ENCODE results near the gene EML5.
A peak's percentile ranks its signal among the peaks of the same experiment; 100 is the strongest.
"Not testable (repeated sequence)": the region's sequence is repeated elsewhere in the genome, so short reads cannot be mapped to it uniquely, and the experiment has no call there.

The EML5 gene

DNA sequence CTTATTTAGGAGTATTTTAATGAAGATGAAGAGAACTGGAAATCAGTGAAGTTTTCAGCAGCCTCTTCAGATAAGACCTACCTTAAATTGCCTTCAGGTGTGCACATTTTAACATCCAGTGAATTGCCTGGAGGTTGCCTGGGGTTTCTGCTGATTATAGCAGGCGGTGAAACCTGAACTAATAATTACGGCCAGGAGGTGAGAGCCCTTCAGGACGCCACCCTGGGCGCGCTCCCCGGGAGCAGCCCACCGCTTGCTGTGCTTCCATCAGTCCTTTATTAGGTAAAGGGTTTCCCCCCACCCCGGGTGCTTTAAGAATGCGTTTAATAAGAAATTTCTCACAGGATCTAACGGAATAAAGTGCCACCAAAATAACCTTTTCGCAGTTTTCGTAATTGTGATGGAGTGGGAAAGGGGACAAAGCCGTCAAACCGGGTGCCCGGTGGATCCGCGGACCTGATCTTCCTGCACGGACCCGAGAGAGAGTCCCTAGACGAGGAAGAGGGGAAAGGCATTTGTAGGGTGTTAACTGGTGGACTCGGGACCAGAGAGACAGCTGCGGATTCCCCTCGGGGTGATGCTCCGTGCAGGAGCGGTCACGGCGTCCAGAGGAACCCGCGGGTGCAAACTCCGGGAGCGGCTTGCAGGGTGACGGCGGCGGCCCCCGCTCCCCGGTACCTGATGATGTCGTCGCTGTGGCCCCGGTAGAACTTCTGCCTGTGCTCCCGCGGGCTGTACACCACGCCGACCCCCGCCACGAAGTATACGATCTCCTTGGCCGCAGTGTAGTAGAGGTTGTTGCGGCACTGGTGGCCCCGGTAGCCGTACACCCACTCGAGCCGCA, 902 bp downstream of the EML5 start (continued):
- TF ChIP-seq, protein P1, sequence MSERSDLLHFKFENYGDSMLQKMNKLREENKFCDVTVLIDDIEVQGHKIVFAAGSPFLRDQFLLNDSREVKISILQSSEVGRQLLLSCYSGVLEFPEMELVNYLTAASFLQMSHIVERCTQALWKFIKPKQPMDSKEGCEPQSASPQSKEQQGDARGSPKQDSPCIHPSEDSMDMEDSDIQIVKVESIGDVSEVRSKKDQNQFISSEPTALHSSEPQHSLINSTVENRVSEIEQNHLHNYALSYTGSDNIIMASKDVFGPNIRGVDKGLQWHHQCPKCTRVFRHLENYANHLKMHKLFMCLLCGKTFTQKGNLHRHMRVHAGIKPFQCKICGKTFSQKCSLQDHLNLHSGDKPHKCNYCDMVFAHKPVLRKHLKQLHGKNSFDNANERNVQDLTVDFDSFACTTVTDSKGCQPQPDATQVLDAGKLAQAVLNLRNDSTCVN (tag by site-specific recombination; optimal IDR thresholded peaks at IDR 0.05): peak; percentile 73
- TF ChIP-seq ZNF341 (tag by site-specific recombination; IDR thresholded peaks at IDR 0.05; ENCODE audit: low read depth): no peak
- TF ChIP-seq HOXC10 (CRISPR knock-in tag; IDR thresholded peaks at IDR 0.05): no peak
- TF ChIP-seq ZBTB20 (tag by site-specific recombination; IDR thresholded peaks at IDR 0.05): peak; percentile 12; the same call in 1 of the 2 replicates
- 0 out of 2 replicates have a peak, but pooled peaks have one; percentile 24 for TF ChIP-seq ZBTB48 (tag by site-specific recombination; IDR thresholded peaks at IDR 0.05)

DNA sequence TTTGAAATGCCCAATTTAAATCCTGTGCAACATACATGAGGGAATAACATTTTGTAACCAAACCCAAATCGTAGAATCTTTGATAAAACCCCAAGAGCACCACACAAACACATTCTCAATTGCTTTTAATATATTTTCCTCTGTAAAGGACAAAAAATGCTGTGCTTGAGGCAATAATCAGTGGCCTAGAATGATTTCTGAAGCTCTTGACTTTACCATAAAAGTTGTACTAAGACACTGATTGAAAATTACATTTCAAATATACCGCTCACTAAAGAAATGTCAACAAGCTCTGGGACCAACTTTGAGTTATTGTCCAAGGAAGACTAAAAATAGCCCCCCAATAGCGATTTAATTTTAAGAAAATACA, 1.5 kb downstream of the EML5 start:
- Histone ChIP-seq H3K9me3 (ENCODE audit: control insufficient read depth, insufficient read depth, low read depth, low read length) (no peaks in the 10 kb centered on the region), H3K36me3 (ENCODE audit: control insufficient read depth in 2 of 2, insufficient read depth in 1 of 2, low read length in 2 of 2) (no peaks in the 10 kb centered on the region), H3K4me1 (ENCODE audit: control insufficient read depth, insufficient read depth, low read length) (peaks cover 16% of the 10 kb centered on the region), H3K27ac (ENCODE audit: extremely low read depth, low read depth, low read length) (no peak overlapping the region), H3K4me3 (ENCODE audit: low read depth, low read length) (peak overlapping the region; percentile 81)
- TF ChIP-seq MEIS1 (CRISPR knock-in tag; IDR thresholded peaks at IDR 0.05; ENCODE audit: borderline replicate concordance) (no peak), ZNF585B (tag by site-specific recombination; IDR thresholded peaks at IDR 0.05) (peak; percentile 49)
- ChIA-PET CTCF (no interaction called here), POLR2A (no interaction called here)

DNA sequence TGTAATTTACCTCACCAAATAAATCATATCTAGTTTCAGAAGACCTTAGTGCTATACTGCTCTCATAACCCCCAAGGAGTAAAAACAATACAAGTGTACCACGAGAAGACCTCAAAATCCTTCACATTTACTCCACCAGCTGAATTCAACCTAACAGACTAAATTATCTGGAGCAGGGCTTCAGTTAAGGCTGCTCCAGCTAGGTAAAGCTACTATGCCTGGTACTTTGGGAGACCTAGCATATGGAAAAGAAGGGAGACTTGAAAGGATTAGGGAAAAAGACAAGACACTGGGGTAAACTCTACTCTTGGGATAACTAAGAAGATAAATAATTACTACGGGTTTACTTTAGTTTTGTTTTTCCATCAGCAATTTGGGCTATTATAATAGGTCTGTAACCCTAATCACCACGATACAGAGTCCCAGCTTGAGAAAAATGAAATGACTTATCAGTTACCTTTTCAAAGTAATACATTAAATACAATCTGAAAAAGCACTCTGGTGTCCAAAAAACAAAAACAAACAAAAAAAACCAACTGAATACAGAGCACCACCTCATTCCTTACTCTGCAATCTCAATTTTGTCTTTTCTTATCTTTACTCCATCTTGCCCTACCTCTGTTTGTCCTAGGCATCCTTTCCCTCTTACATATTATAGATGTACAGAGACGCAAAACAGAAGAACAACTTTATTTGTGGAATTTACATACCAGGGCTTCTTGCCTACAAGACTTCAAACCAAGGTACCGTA, 2.1 kb downstream of the EML5 start:
- Histone ChIP-seq H3K27ac (ENCODE audit: extremely low read depth, low read depth, low read length) (no peak overlapping the region), H3K4me1 (ENCODE audit: control insufficient read depth, insufficient read depth, low read length) (peaks cover 16% of the 10 kb centered on the region), H3K36me3 (ENCODE audit: control insufficient read depth in 2 of 2, insufficient read depth in 1 of 2, low read length in 2 of 2) (no peaks in the 10 kb centered on the region), H3K4me3 (ENCODE audit: low read depth, low read length) (peak overlapping the region; percentile 81), H3K9me3 (ENCODE audit: control insufficient read depth, insufficient read depth, low read depth, low read length) (no peaks in the 10 kb centered on the region)
- POLR2A ChIA-PET: no interaction called here
- 0 out of 2 replicates have a peak, but pooled peaks have one; percentile 12 for TF ChIP-seq GLIS1 (tag by site-specific recombination; IDR thresholded peaks at IDR 0.05)
- TF ChIP-seq, protein P2, sequence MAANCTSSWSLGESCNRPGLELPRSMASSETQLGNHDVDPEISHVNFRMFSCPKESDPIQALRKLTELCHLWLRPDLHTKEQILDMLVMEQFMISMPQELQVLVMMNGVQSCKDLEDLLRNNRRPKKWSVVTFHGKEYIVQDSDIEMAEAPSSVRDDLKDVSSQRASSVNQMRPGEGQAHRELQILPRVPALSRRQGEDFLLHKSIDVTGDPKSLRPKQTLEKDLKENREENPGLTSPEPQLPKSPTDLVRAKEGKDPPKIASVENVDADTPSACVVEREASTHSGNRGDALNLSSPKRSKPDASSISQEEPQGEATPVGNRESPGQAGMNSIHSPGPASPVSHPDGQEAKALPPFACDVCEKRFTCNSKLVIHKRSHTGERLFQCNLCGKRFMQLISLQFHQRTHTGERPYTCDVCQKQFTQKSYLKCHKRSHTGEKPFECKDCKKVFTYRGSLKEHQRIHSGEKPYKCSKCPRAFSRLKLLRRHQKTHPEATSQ (tag by site-specific recombination; IDR thresholded peaks at IDR 0.05): no peak
- CTCF ChIA-PET: interaction anchor here (0.7 kb wide), 1 partner anchor 210 kb away, joined by 3 read pairs; no protein-coding TSS in a partner anchor

DNA sequence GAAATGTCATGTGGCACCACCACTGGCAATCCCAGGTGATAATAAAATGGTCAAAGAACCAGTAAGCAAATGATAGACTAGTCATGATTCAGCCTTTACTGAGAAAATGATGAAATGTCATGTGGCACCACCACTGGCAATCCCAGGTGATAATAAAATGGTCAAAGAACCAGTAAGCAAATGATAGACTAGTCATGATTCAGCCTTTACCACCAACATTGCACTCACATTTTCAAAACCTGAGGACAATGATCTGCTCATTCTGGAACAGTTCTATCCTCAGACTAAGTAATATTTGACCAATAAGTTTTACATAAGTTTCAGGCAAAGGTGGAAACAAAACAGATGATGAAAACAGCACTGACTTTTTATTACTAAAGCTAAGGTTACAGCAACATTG, 3.2 kb downstream of the EML5 start:
- H3K4me3 ChIP-seq (ENCODE audit: low read depth, low read length); H3K9me3 ChIP-seq (ENCODE audit: control insufficient read depth, insufficient read depth, low read depth, low read length); H3K27ac ChIP-seq (ENCODE audit: extremely low read depth, low read depth, low read length); POLR2A ChIA-PET; H3K36me3 ChIP-seq (ENCODE audit: control insufficient read depth in 2 of 2, insufficient read depth in 1 of 2, low read length in 2 of 2): not testable (repeated sequence)
- H3K4me1 ChIP-seq (ENCODE audit: control insufficient read depth, insufficient read depth, low read length): peaks cover 16% of the 10 kb centered on the region
- CTCF ChIA-PET: interaction anchor here (0.6 kb wide), 2 partner anchors 251 to 636 kb away, joined by 3 to 8 read pairs; no protein-coding TSS in a partner anchor

DNA sequence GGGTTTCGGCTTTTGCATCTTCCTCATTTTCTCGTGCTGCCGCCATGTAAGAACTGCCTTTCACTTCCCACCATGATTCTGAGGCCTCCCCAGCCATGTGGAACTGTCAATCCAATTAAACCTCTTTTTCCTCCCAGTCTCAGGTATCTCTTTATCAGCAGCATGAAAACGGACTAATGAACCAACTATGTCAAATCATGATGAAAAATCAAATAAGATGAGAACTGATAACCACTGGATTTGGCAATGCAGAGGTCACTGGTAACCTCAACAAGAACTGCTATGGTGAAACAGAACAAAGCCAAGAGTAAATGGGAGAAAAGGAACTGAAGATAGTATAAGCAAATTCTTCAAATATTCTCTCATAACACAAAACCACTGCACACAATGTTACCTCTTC, 6.0 kb downstream of the EML5 start:
- no peaks in the 10 kb centered on the region for H3K36me3 ChIP-seq (ENCODE audit: control insufficient read depth in 2 of 2, insufficient read depth in 1 of 2, low read length in 2 of 2)
- POLR2A ChIA-PET: no interaction called here
- H3K4me3 ChIP-seq (ENCODE audit: low read depth, low read length): no peak overlapping the region
- peaks cover 13% of the 10 kb centered on the region for H3K4me1 ChIP-seq (ENCODE audit: control insufficient read depth, insufficient read depth, low read length)
- TF ChIP-seq ZNF549 (tag by site-specific recombination; IDR thresholded peaks at IDR 0.05) (no peak), ZNF791 (tag by site-specific recombination; IDR thresholded peaks at IDR 0.05) (no peak), TRIM28 (IDR thresholded peaks at IDR 0.05; ENCODE audit: borderline replicate concordance, low read length) (no peak), ZNF658 (tag by site-specific recombination; IDR thresholded peaks at IDR 0.05) (no peak), ZNF677 (tag by site-specific recombination; IDR thresholded peaks at IDR 0.05) (peak; percentile 39; the same call in 1 of the 2 replicates), ZNF157 (tag by site-specific recombination; IDR thresholded peaks at IDR 0.05) (no peak)
- TF ChIP-seq, protein P3, sequence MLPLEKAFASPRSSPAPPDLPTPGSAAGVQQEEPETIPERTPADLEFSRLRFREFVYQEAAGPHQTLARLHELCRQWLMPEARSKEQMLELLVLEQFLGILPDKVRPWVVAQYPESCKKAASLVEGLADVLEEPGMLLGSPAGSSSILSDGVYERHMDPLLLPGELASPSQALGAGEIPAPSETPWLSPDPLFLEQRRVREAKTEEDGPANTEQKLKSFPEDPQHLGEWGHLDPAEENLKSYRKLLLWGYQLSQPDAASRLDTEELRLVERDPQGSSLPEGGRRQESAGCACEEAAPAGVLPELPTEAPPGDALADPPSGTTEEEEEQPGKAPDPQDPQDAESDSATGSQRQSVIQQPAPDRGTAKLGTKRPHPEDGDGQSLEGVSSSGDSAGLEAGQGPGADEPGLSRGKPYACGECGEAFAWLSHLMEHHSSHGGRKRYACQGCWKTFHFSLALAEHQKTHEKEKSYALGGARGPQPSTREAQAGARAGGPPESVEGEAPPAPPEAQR (tag by site-specific recombination; IDR thresholded peaks at IDR 0.05): no peak
- TF ChIP-seq, protein P4, sequence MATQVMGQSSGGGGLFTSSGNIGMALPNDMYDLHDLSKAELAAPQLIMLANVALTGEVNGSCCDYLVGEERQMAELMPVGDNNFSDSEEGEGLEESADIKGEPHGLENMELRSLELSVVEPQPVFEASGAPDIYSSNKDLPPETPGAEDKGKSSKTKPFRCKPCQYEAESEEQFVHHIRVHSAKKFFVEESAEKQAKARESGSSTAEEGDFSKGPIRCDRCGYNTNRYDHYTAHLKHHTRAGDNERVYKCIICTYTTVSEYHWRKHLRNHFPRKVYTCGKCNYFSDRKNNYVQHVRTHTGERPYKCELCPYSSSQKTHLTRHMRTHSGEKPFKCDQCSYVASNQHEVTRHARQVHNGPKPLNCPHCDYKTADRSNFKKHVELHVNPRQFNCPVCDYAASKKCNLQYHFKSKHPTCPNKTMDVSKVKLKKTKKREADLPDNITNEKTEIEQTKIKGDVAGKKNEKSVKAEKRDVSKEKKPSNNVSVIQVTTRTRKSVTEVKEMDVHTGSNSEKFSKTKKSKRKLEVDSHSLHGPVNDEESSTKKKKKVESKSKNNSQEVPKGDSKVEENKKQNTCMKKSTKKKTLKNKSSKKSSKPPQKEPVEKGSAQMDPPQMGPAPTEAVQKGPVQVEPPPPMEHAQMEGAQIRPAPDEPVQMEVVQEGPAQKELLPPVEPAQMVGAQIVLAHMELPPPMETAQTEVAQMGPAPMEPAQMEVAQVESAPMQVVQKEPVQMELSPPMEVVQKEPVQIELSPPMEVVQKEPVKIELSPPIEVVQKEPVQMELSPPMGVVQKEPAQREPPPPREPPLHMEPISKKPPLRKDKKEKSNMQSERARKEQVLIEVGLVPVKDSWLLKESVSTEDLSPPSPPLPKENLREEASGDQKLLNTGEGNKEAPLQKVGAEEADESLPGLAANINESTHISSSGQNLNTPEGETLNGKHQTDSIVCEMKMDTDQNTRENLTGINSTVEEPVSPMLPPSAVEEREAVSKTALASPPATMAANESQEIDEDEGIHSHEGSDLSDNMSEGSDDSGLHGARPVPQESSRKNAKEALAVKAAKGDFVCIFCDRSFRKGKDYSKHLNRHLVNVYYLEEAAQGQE (tag by site-specific recombination; IDR thresholded peaks at IDR 0.05): no peak
- CTCF ChIA-PET: no interaction called here
- H3K9me3 ChIP-seq (ENCODE audit: control insufficient read depth, insufficient read depth, low read depth, low read length): peaks cover 2% of the 10 kb centered on the region; the same call in 1 of the 2 replicates
- no peak overlapping the region for H3K27ac ChIP-seq (ENCODE audit: extremely low read depth, low read depth, low read length)

Measured in HEK293 (cell line).